ENCODE data around the gene HIP1.
"Not testable (repeated sequence)": the region's sequence is repeated elsewhere in the genome, so short reads cannot be mapped to it uniquely, and the experiment has no call there.

The HIP1 gene

DNA sequence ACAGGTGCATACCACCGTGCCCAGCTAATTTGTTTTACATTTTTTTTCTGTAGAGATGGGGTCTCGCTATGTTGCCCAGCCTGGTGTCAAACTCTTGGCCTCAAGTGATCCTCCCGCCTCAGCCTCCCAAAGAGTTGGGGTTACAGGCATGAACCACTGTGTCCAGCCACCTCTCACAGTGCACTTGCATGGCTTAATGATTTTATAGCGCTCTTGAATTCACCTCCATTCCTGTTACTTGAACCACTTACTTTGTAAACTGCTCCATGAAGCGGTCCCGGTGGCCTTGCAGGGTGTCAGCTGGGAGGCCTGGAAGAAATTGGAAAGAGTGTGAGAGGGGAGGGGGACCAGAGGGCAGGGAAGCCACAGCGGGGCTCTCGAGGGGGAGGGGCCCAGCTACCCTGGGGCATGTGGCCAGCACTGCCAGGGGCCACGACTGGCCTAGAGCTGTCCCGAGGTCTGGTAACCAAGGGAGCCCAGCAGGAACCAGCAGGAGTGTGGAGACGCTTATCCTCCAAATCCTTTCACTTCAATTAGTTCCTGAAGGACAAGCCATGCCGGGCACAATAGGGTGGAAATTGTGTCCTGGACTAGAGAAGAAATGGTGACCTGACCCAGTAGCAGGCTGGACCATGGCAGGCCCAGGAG is 170.7 kb downstream of the HIP1 start:
- no peak for DNase-seq

DNA sequence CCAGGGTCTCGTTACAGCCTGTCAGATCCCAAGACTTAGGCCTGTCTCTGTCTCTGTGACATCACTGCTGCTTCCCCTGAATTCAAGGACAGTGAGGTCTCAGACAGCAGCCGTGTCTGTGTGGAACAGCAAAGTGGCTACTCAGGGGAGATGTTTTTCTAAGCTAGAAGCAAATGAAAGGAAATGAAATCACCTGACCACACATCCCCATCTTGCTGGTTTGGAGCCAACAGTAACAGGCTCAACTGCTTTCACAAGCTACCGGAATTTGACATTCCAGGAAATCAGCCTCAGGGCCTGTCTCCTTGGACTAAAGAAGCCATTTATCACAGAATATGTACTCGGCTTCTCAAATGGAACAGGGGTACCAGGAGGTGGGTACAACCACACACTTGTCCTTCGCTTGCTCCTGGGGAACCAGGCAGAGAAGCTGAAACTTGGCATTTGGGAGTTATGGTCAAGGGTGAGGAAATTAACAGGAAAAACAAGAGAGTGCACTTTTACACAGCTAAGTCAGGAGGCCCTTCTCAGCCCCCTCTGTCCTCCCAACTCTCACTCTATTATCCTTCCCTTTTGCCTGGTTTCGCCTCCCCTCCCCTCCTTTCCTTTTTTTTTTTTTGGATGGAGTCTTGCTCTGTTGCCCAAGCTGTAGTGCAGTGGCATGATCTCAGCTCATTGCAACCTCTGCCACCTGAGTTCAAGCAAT is 173.5 kb downstream of the HIP1 start:
- DNase-seq = peak; percentile 95

DNA sequence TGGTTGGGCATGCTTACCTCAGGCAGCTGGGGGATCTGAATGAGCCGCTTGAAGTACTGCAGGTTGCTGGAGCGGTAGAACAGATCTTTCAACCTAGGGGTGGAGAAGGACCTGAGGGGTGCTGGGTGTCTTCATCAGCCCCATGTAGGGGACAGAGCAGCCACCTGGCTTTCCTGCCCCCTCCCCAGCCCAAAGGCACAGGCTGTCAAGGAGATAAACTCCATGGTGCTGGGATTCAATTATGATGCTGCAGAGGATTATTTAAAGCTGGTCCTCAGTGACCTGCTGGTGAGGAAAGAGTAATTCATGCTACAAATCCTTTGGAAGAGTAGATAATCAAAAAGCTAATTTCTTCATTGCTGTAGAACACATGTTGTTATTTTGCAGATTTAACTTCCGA is 175.6 kb downstream of the HIP1 start:
- DNase-seq = no peak

DNA sequence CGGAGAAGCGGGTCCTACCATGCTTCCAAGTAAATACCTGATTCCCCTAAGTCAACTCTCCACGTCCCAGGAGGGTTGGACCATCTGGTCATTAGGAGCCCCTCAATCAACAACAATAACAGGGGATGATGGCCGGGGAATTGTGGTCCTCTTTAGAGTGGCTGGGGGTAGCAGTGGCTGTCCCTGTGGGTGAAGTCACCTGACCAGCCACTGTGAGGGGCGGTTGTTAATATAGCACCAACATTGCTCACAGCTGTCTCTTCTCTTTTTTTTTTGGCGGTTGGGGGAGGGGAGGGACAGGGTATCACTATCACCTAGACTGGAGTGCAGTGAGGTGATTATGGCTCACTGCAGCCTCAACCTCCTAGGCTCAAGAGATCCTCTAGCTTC is 178.8 kb downstream of the HIP1 start:
- DNase-seq = no peak

DNA sequence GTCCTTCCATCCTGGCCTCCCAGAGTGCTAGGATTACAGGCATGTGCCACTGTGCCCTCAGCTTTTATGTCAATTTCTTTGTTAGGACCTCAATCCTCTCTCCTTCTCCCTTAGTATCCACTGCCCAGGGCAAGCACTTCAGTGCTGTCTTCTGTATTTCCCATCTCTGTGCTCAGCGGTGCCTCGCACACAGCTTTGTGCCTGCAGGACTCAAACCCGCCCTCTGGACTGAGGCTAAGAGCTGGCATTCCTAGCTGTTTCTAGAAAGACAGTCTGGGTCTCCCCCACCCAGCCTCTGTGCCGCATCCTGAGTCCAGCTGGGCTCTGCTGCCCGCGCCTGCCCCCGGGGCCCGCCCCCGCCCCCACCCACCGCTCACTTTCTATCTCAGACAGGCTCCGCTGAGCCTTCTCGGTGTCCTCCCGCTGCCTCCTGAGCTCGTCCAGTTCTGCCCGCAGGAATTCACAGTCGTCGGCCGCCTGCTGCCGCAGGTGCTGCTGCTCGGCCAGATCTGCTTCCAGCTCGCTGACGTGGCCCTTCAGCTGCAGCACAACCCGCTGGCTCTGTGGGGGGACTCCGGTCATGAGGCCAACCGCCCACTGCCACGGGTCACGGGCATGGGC is 179.3 kb downstream of the HIP1 start:
- no peak for DNase-seq

DNA sequence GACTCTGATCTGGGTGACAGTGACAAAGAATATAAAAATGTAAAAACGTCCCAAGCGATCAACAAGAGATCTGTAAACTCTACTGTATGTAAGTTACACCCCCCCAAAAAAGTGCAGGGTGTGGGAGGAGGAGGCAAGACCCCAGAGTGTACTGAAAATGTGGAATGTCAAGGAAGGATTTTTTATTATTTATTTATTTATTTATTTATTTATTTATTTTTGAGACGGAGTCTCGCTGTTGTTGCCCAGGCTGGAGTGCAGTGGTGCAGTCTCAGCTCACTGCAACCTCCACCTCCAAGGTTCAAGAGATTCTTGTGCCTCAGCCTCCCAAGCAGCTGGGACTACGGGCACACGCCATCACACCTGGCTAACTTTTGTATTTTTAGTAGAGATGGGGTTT is 181.9 kb downstream of the HIP1 start:
- not testable (repeated sequence) for DNase-seq

DNA sequence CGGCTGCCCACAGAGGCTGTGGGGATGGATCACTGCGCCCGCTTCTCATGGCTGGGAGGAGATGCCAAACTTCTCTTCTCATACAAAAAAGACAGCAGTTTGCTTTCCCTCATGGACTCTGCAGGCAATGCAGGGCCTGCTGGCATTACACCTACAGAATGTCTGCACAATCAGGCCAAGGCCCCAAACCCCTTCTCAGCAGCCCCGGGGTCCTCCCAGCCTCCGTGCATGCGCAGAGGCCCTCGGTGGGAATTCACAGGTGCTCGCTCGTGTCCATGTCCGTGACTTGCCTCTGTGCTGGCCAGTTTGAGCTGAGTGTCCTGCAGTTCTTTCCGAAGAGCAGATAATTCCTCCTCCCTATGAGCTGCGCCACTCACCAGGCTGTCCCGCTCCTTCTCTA is 183.0 kb downstream of the HIP1 start:
- no peak for DNase-seq

DNA sequence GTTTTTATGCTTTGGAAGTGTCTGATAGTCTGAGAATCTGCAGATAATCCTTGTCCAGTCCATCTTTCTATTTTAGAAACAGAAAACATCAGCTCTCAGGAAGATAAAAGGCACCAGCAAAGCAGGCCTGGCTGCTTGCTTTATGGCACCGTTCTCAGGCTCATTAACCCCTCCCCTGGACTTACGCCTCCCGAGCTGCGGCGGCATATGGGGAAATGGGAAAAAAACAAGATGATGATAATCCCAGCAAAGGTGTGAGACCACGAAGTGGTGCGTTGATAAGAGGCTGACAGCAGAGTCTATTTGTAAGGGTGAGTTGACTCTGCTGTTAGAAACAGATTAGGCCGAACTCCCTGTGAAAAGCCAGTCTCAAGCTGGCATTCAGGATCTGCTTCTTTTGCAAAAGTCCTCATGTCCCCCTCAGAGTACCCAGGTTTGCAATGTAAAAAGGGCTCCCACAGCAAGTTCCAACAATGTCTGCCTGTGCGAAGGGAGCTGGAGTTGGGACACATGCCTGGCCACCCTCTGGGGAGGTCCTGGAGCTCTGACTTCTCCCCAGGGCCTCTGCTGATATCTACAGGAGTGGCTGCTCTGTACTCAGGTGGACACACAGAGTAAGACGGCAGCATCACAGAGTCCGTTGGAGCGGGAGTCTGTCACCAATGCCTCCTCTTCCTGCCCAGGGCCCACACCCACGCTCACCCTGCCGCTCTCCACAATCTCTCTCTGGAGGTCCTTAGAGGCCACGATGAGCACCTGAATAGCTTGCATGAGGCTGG is 192.3 kb downstream of the HIP1 start:
- DNase-seq = no peak

DNA sequence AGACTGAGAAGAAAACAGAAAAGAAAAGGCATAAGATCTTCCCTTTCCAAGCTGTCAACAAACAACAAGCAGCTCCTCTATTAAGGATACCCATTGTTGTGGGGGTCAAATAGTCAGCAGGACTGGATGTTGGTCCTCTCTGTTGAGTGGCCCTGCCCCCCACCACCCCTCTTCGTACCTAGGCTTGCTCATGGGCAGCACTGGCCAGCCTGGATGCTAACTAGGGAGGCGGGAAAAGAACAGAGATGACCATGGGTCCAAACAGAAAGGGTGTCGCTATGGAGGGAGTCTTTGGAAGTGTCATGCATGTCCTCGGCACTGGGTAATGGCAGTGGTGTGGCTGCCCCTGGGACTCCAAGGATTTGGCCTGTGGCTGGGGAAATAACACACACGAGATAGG is 201.0 kb downstream of the HIP1 start:
- no peak for DNase-seq

DNA sequence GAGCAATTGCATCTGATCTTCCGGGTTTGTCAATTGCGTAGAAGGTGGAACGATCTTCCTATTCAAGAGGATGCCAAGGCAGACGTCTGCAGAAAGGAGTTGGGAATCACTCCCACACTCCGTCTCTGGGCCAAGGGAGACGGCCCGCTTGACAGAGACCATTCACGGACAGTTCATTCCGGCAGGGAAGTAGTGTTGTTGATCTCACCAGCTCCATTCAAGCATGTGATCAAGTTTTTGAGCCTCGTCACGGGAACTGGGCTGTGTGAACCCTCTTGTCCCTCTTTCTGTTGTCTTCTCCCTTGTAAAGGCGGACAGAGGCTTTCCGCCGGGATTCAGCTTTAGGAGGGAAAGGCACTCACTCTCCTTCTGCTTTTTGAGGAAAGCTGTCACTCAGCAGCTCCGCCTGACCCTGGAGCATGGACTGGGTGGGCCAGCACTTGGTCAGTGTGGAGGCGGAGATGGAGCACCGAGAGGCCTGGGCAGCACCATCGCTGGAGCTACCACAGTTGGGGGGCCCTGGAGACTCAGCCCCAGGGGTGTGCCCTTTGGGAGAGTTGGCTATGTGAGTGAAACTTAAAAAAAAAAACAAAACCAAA is 201.7 kb downstream of the HIP1 start:
- no peak for DNase-seq

DNA sequence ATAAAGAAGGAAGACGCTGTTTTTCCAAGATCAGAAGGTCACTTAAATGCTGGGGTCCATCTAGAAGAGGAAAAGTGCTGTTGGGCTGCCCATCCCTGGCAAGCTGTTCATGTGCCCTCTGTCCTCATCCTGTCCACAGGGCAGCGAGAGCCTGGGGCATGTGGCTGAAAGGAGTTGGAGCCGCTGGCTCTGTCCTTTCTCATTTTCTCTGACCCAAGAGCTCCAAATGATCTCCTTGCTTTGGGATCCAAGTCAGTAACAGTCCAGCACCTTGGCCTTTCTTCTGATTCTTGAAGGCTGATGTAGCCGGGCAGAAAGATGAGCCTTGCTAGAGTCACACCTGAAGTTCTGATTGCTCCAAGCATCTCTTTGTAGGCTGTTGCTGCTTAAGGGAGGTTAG is 202.2 kb downstream of the HIP1 start:
- no peak for DNase-seq

DNA sequence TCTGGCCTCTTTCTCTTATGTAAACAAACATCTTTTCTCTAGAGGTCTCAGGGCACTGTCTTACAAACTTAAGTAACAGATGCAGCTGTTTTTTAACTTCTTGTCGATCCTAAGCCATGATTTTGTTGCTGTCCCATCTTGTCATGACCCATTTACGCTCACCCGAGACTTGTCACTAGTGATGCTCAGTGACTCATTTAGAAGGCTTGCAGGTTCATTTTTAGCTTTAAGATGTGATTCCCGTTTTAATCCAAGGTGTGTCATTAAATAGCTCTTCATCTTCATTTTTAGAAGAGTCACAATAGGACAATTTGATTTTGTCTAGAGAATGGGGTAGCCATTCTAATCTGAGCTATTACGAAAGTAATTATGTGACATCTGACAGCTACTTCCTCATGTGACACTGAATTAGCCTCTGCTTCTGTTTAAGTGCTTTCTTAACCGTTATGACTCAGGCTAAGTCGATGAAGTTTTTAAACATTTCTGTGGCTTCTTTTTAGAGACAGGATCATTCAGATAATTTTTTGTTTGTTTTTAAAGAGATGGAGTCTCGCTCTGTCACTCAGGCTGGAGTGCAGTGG is 203.9 kb downstream of the HIP1 start:
- no peak for DNase-seq

DNA sequence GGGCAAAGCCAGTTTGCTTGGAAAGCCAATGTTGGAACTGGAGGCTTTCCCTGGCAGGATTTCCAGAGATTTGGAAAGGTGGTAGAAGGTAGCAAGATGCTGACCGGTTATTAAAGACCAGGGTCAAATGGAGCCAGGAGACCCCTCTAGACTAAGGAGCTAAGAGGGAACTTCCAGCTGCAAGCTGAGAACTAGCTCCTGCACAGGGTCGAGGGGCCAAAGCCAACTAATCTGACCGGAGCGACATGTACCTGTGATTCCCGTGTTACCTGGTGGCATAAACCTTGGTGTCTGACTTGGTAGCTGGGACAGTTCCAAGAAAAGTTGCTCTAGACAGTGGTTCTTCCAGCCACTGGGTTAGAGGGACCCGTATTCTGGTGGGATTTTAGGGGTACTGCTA is 204.8 kb downstream of the HIP1 start:
- no peak for DNase-seq

DNA sequence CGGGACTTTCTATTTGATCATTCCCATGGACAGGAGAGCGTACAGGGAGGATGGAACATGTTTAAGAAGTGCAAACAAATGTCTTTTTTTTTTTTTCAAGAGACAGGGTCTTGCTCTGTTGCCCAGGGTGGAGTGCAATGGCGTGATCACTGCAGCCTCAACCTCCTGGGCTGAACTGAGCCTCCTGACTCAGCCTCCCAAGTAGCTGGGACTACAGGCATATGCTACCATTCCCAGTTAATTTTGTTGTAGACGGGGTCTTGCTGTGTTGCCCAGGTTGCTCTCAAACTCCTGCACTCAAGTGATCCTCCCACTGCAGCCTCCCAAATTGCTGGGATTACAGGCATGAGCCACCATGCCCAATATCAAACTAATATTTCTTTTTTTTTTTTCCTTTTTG is 206.1 kb downstream of the HIP1 start:
- no peak for DNase-seq

DNA sequence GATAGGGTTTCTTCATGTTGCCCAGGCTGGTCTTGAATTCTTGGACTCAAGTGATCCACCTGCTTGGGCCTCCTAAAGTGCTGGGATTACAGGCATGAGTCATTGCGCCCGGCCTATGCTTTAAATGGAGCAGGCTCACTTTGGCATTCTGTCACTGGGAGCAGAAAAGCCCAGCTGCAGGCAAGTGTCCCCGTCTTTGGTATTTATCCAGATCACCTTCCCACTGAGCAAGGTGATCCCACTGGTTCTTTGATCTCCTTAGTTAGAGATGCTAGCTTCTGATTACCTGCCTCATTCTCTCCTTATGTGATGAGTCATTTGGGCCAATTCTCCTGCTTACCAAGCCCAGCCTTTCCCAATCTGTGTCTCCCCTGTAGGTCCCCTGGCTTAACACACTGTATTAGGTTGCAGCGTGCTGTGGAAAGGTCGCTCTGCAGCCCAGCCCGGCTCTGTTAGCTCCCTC is 207.4 kb downstream of the HIP1 start:
- DNase-seq = peak; percentile 96

DNA sequence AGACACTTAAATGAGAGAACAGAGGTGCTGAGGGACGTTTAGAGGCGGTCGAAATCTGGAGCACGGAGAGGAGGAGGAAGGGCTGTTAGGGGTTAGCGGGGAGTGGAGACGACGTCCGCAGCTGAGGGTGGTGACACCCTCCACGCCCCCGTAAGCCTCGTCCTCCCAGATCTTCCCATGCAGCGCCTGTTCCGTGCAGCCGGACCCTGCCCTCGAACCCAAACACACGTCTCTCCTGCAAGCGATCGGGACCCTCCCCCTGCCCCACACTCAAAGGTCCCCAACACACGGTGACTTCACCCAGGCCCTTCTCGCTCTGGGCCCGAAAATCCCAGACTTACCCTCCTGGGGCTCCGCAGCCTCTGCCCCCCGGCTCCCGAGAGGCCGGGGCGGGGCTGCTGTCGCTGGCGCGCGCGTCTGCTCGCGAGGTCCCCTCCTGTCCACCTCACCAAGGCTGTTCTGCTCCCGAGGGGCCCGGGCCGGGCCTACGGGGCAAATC is 211.5 kb downstream of the HIP1 start:
- DNase-seq = not testable (repeated sequence)

DNA sequence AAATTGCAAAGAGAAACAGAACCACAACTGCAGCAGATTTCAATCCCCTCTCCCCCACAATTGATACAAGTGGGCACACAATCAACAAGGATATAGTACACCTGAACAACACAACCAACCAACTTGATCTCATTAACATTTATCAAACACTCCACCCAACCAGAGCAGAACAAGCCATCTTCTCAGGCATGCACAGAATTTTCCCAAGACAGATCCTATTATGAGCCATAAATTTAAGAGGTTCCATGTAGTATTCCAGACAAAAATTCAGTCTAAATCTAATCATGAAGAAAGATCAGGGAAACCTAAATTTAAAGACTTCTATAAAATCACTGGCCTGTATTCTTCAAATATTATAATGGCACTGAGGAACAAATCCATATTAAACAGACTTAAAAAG is 217.0 kb downstream of the HIP1 start:
- not testable (repeated sequence) for DNase-seq

DNA sequence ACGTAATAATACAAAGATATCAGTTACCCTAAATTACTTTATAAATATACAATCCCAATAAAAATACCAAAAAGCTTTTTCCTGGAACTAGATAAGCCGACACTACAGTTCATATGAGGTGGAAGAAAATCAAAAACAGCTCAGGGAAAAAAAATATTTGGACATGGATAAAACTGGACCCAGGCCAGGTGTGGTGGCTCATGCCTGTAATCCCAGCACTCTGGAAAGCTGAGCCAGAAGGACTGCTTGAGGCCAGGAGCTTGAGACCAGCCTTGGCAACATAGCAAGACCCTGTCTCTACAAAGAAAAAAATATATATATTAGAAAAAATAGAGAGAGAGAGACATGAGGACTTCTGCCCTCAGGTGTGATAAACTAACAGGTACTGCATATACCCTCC is 219.9 kb downstream of the HIP1 start:
- not testable (repeated sequence) for DNase-seq

DNA sequence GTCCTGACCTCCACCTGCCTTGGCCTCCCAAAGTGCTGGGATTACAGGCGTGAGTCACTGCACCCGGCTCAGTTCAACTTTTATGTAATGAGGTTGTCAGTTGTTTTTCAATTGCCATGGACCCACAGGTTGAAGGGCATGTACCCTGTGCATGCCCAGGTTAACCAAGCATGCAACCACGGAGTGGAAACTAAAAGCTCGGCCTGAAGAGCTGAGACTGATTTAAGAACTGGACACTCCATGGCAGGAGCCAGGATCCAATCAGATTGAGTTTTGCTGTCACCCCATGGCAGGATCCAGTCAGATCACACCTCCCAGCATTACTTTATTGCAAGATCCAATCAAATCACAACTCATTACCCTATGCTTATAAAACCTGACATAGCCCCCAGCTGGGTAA is 229.7 kb downstream of the HIP1 start:
- not testable (repeated sequence) for DNase-seq

DNA sequence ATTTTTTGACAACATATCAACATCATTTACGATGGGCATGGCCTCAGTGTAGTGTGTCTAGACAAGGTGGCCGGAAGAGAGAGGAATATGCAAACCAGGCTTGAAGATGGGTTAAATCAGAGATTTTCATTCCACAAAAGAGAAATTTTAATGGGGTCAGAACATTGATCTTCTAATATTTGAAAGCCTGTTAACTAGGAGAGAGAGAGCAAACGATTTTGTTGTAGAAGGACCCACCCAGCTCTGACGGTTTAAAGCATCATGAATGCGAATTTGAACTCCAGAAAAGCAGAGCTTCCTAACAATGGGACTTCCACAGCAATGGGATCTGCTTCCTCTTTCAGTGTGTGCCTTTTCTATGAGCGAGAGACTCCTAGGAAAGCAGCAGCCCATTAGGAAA is 246.7 kb downstream of the HIP1 start, which contains the start of gene SPDYE5:
Gene SPDYE5 (plus strand): TSS at position 301 of the 400 bp plus-strand sequence. CDS start 1,728 bp downstream, outside the sequence.
- not testable (repeated sequence) for DNase-seq

DNA sequence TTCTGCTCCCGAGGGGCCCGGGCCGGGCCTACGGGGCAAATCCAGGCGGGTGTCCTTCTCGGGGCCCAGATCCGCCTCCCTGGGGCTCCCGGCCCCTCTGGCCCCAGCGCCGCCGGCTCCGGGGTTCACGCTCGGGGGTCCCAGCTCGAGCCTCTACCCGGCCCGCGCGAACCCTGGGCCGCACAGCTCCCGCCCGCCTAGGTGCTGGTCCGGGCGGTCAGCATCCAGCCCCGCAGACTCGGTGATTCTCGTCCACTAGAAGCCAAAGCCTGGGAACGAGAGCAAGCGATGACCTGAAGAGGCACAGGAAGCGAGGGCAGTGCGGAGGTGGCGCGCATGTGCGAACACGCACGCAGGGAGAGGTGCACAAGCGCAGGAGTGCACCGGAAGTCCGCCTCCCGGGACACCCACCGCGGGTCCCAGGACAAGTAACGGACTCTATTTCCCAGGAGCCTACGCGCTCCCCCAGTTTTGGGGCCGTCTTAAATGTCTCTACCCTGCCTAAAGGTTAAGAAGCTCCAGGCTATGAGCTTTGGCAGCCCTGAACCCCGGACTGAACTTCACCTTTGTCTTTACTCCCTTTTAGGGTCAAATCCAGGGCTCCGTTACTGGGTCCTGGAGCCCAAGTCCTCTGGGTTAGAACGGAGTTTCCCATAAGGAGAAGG is 252.6 kb downstream of the HIP1 start, which contains the start of gene POM121C:
Gene POM121C (minus strand): TSS at position 321 of the 665 bp plus-strand sequence. CDS start 44,803 bp downstream, outside the sequence.
- DNase-seq = peak; percentile 96
